LoVo (cell line): Measurements from ENCODE around the gene POLR2B.
"Not testable (repeated sequence)": the region's sequence is repeated elsewhere in the genome, so short reads cannot be mapped to it uniquely, and the experiment has no call there.

Experiments
- DNase-seq: peaks from one replicate; pipeline ENCODE4 v3.0.0-alpha.2; 2016; ENCODE audit warnings: low spot score

The POLR2B gene

DNA sequence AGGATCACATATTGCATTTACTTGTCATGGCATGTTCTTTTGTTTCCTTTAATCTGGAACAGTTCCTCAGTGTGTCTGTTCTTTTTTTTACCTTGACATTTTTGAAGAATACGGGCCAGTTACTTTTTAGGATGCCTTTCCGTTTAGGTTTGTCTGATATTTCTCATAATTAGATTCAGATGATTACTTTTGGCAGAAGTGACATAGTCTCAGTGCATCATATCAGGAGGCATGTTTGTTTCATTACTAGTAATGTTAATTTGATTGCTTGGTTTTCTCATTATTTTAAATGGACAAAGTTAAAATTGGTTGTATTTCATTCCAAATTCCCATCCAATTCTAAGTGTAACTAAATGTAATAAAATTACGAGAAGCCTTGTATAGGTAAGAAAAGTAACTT lies 8.3 kb downstream of the POLR2B start:
- no peak for DNase-seq

DNA sequence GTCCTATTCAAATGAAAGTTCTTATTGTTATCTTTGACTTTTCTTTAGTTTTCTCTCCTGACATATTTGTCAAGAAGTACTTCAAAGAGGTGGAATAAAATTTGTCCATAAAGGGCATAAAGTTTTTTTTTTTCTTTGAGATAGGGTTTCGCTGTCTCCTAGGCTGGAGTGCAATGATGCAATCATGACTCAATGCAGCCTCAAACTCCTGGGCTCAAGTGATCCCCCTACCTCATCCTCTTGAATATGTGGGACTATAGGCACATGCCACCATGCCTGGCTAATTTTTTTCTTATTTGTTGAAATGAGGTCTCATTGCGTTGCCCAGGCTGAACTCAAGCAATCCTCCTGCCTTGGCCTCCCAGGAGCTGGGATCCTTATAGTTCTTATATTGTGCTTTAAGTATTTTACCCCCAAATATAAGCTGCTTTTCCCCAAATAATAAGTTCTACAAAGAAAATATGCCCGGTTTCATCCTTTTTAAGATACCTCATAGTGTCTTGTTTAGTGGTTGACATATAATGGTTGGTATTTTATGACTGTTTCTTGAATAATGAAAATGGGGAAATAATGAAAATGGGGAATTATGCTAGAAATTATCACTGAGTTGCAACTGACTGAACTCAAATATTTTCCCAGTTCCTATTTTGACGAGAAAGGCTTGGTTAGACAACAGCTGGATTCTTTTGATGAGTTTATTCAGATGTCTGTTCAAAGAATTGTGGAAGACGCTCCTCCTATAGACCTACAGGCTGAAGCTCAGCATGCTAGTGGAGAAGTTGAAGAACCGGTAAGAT lies 11.6 kb downstream of the POLR2B start:
- no peak for DNase-seq

DNA sequence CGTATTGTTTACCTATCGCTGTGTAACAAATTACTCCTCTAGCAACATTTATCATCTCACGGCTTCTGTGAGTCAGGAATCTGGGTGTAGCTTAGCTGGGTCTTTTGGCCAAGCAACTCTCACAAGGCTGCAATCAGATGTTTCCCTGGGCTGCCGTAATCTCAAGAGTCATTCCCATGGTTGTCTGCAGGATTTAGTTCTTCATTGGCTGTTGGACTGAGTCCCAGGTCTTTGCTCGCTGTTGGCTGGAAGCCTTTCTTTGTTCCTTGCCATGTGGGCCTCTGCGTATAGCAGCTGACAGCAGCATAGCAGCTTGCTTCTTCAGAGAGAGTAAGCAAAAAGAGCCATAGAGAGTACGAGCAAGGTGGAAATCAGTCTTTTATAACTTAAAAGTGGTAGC lies 16.8 kb downstream of the POLR2B start:
- DNase-seq, result no peak

DNA sequence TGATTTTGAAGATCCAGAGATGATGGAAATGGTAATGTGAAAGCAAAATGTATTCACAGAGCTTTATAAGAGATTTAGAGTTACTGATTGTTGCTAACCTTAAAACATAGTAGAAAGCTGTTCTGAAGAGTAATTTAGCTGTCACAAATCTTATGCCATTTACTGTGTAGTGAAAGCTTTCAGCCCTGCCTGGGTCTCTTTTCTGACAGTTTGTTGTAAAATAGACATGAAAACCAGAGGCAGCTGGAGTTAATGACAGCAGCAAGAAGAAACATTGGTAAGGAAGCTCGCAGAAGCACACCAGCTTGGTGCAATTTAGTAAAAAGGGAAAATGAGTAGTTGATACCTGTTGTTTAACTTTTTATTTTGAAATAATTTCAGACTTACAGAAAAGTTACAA lies 21.1 kb downstream of the POLR2B start:
- no peak for DNase-seq

DNA sequence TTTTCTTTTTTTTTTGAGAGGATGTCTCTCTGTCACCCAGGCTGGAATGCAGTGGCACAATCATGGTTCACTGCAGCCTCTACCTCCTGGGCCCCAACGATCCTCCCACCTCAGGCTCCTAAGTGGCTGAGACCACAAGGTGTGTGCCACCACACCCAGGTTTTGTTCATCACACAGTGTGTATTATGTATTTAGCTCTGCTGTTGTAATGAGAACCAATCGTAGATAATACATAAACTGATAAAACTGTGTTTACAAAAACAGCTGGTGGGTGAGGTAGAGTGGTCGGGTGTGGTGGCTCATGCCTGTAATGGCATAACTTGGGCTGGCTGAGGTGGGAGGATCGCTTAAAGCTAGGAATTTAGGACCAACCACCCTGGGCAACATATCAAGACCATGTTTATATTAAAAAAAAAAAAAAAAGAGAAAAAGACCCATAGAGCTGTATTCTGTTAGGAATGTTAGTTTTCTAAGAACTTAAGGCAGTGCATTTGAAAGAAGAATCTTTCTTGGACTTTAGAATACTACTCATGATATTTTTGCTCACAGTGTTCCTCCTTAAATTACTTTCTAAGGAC lies 34.9 kb downstream of the POLR2B start:
- DNase-seq, result no peak

DNA sequence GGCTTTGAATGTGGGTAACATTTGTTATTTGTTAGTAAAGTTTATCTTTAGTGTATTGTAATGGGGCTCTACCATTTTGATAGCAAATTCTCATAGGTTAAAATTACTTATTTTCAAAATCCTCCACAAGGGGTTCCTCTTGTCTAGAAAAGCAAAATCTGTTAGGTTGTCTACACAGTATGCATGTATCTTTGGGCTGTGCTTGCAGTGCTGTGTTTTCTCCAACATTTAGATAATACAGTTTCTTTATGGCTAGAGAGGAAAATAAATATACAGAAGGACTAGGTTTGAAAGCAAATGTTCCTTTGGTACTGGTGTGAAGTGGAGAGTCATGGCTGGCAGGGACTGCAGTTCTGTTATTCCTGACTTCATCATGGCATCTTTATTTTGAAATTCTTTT lies 40.3 kb downstream of the POLR2B start:
- DNase-seq, result no peak

DNA sequence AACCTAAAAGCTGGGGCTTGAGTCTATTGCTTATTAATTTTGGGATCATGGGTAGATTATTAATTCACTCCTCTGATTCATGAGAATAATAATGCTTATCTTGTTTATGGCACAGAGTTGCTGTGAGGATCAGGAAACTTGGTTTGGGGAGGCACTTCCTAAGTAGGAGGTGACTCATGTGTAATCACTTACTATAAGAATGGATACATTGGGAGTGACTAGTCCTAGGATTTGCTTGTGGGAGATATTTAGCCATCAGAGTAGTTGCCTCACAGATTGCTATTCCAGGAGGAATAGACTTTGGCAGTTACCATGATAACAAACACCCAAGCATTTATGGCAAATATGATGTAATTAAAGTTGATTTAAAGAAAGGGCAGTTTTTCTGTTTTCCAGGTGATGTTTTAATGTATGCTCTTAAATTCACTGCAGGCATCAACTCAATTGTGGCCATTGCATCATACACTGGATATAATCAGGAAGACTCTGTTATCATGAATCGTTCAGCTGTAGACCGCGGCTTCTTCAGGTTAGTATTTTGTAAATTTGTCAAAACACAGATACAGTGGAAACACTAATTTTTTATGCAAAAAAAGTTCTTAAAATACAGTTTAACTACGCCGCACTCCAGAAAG lies 41.9 kb downstream of the POLR2B start:
- DNase-seq, result no peak

DNA sequence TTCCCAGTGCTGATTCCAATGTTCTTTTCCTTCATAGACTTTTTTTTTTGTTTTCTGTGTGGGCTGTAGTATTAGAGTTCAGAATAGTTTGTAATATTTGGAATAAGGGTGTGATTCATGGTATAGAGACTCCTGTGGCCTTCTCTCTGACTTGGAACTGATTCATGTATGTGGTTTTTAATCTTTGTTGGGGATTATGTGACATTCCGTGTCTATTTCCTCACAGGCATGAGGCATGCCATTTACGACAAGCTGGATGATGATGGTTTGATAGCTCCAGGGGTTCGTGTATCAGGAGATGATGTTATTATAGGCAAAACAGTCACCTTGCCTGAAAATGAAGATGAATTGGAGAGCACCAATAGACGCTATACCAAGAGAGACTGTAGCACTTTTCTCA lies 44.4 kb downstream of the POLR2B start:
- DNase-seq, result no peak

DNA sequence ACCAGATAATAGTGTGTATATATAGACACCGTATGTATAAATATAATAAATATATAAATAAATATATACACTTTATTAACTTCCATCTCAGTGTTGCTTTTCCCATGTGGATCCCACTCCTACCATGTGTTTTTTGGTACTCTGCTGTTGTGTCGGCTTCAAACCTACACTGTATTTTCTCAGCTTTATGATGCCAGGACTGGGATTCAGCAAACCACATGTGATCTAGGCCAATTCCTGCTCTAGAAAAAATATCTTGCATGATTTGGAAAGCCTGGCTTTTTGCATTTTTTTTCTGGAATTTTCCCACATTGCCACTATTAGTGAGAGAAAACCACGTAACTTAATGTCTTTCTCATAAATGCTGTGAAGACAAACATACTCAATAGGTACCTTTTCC lies 55.8 kb downstream of the POLR2B start:
- no peak for DNase-seq

DNA sequence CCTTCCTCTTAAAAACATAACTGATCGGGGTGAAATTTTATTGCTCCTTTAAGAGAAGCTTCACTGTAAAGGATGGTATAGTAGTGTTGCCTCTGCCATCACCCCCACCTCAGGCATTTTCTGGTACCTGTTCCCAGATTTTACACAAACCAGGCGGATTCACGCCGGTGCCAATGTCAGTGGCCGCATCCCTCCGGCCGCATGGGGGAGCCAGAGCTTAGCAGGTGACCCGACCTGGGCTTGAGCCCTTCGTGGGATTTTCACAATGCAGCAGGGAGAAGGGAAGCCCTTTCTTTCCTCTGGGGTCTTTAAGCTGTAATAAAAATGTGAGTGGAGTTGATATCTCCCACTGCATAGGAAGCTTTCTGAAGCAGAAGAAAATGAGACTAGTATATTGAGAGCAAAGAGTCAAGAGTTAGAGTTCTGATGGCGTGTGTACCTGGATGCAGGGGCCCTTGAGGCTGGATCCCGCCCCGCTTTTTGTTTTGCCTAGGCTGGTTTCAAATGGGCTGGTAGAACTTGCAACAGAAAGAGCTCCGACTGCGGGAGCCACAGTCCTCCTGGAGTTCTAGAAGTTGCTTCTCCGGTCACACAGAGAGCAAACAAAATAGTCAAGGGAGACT lies 59.4 kb downstream of the POLR2B start:
- DNase-seq, result peak; percentile 39

DNA sequence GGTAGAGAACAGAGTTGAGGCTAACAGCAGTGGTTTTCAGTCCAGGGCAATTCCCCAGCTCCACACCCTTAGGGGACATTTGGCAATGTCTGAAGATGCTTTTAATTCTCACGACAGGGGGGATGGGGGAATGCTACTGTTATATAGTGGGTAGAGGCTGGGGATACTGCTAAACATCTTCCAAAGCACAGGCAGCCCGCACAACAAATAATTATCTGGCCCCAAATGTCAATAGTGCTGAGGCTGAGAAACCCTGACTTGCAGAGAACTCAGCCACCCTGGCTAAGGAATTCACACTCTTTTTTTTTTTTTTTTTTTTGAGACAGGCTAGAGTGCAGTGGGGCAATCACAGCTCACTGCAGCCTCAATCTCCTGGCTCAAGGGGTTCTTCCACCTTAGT lies 60.6 kb downstream of the POLR2B start:
- no peak for DNase-seq

DNA sequence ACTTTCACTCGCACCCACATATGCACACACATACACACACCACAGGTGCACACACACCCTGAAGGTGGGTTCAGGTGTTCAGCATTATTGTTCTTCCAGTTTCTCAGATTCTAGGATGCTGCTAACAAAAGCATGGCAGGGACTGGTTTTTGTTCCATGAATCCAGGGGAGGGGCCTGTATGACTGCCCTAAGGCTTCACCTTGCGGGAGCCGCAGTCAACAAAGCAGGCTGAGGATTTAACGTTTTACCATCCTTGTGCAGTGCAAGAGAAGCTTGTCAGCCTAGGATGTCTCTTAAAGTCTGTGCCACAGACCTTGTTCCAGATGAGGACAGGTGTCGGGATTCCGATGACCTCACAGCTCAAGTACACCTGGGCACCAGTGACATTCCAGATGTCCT lies 61.8 kb downstream of the POLR2B start:
- no peak for DNase-seq

DNA sequence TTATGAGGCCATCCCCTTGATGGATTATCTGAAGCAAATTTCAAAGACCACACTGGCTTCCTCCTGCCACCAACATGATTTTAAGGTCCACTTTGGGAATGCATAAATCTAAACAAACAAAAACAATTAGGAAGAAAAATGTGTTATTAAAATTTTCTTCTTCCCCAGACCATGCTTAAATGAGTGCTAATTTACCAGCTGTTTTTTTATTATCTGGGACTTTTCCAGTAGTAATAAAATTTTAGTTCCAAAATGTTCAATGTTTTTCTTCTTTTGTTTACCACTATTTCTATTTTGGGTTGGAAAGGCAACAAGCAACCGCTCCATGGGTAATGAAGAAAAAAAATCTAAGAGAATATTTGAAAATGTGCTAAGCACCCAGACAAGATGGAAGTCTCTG lies 62.3 kb downstream of the POLR2B start:
- DNase-seq, result no peak

DNA sequence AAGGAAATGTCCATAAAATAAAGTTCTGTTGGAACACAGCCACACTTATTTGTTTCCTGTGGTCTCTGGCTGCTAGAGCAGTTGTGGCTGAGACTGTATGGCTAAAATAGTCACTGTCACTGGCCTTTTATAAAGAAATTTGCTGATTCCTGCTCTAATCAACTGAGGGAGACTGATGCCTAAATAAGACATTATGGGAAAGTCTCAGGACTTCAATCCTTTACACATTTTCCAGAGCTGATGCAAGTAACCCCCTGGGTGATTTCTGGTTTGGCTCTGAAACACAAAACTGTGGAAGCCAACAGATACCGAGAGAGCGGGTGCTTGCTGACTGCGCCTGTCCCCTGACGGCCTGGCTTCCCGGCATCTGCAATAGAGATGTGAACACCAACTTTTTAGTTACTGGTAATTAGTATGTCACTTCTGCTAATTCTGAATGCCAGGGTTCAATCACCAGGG lies 64.0 kb downstream of the POLR2B start:
- no peak for DNase-seq

DNA sequence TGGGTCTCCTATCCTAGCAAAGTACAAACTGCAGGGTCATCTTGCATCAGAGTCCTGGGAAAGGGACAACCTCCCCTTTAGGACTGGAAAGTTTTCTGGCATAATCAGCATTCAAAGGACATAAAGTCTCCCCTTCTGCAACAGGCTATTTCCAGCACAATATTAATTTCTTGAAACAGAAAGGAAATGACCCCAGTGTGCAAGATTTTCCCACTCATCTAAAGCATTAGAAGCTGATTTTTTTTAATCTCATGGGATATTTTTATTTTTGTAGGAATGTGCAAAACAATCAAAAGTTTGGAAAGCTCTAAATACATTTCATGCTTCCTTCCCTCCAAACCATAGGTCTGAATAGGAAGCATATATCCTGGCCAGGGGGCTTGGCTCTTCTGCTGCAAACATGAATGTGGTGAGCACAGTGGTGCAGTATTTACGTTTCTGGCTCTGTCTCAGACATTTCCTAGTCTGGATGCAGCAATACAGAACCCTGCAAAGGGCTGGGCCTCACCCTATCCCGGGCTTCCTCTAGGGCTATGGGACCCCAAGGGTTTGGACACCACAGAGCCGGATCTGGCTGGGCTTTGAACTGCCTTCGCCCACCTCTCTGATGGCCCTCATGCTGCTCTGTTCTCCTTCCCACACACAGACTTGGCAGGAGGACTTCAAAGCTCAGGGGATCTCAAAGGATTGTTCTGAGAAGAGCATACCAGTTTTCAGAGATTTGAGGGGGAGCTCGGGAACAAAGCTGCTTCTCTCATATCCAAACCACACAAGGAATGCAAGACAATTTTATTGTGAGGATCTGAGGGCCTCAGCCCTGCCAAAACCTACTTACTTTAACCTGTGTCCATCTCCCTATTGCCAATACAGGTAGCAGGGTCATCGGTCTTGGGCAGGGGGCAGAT lies 64.9 kb downstream of the POLR2B start:
- no peak for DNase-seq

DNA sequence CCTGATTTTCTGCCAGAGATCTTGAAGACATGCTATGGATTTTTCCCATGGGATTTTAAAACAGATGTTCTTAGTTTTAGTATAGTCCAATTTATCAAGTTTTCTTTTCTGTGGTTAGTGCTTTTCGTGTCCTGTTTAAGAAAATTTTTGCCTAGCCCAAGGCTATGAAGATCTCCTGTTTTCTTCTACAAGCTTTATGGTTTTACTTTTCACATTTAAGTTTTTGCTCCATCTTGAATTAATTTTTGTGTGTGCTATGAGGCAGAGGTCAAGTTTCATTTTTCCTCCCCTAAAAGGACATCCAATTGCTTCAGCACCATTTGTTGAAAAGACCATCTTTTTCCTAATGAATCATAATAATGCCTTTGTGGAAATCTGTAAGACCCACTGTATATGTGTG lies 65.6 kb downstream of the POLR2B start:
- DNase-seq, result no peak

DNA sequence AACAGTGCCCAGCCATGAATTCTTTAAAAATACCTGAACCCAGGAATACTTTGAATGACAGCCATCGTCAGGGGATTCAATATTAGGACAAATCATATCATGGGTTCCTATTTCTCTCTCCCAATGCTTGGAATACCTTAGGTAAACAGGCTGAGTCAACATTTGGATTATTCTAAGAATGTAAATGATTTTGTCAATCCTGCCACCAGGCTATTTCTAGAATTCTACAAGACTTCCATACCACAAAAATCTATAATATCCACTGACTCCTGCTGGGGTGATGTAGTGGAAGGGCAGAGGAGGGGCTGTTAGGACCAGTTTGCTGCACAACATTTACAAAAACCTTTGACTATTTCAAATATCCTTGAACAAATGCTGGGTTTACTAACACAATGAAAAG lies 66.3 kb downstream of the POLR2B start:
- no peak for DNase-seq

DNA sequence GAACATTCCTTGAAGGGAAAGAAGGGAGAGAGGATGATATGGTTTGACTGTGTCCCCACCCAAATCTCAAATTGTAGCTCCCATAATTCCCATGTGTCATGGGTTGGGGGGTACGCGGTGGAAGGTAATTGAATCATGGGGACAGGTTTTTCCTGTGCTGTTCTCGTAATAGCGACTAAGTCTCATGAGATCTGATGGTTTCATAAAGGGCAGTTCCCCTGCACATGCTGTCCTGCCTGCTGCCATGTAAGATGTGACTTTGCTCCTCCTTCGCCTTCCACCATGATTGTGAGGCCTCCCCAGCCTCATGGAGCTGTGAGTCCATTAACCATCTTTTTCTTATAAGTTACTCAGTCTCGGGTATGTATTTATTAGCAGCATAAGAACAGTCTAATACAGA lies 68.3 kb downstream of the POLR2B start:
- DNase-seq, result not testable (repeated sequence)

DNA sequence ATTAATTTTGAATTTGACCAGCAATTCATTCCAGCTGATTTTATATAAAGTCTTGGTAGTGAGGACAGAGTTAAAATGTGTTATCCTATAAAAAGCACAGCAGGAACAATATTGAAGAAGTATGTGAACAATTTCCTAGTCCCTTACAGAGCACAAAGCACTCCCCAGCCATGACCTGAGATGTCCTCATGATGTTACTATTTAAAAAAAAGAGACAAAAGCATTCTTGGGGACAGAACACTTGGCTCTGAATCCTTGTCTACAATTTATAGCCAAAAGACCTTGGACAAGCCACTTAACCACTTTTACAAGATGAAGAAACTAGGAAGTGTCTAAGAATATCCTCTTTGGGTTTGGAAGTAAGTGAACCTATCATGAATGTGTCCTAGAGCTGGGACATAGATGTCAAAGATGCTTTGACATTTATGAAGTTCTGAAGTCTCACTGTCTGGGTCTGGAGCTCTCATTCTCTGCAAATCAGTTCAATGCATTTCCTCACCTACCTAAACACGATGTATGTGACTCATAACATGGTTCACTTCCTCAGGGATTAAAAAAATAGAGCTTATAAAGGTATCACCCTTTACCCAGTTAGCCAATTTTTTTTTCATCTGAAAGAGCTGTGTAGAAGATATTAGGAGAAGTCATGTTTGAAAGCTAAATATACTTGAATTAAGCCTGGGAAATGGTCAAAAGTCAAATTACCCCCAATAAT lies 70.1 kb downstream of the POLR2B start:
- DNase-seq, result no peak

DNA sequence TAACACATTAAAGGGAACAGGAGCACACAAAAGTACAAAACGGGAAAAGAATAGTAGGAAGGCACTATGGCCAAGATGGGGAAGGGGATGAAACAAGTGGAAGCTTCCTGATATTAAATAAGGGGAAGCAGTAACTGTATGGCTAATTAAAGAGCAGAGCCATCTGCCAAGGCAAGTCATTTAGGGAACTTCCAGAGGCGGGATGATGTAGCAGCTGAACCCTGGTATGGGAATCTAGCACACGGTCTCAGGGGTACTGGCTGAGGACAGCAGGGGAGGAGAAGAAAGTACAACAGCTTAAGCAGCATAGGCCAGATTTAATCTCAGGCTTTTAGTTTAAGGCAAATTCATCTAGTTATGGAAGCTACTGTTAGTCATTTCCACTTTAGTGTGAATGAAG lies 72.4 kb downstream of the POLR2B start:
- DNase-seq, result no peak

DNA sequence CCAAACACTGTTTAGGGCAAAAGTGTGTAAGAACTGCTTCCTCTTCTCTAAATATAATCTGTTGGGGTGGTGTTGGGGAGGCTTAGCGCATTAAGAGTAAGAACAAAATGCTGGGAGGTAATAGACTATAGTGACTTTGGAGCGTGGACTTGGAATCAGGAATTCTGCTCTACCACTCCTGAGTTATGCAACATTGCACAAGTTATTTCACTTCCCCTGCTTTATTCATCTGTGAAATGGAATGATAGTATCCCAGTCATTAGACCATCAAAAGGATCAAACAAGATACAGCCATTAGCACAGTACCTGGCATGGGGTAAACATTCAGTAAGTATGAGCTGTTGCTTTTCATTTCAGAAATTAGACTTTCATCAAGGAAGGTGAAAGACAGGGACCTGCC lies 72.8 kb downstream of the POLR2B start:
- DNase-seq, result no peak
